HG03354 (cell line): ENCODE results near the gene RUSF1.
"Not testable (repeated sequence)": the region's sequence is repeated elsewhere in the genome, so short reads cannot be mapped to it uniquely, and the experiment has no call there.

Experiments
- ATAC-seq: cut with Tn5 transposase; IDR thresholded peaks from one replicate; pipeline ENCODE4 v1.9.1; 2021; ENCODE audit warnings: mild to moderate bottlenecking; ENCODE audit not compliant: unreplicated experiment, poor library complexity, severe bottlenecking

Gene RUSF1

GRCh38 chr16:31488468-31489297 lies 19.5 kb downstream of the RUSF1 start:
- no peak for ATAC-seq

GRCh38 chr16:31487720-31488467 lies 20.3 kb downstream of the RUSF1 start:
- ATAC-seq: peak; percentile 95

- peak; percentile 13 for ATAC-seq
Observed at GRCh38 chr16:31487071-31487719, 21.0 kb downstream of the RUSF1 start.

GRCh38 chr16:31486045-31486444 lies 22.1 kb downstream of the RUSF1 start:
- no peak for ATAC-seq

- no peak for ATAC-seq
Observed at GRCh38 chr16:31485571-31485970, 22.6 kb downstream of the RUSF1 start.

GRCh38 chr16:31484491-31485171 lies 23.6 kb downstream of the RUSF1 start:
- no peak for ATAC-seq

- not testable (repeated sequence) for ATAC-seq
Observed at GRCh38 chr16:31484048-31484447, 24.1 kb downstream of the RUSF1 start.

- ATAC-seq: no peak
Observed at GRCh38 chr16:31483081-31483480, 25.1 kb downstream of the RUSF1 start, which contains the start of gene SLC5A2. SLC5A2 (plus strand) TSS chr16:31483123; CDS start chr16:31483137, 14 bp downstream.

GRCh38 chr16:31480851-31481536 lies 27.2 kb downstream of the RUSF1 start:
- no peak for ATAC-seq

GRCh38 chr16:31479751-31480150 lies 28.4 kb downstream of the RUSF1 start:
- no peak for ATAC-seq

GRCh38 chr16:31478956-31479355 lies 29.2 kb downstream of the RUSF1 start:
- no peak for ATAC-seq

- peak; percentile 25 for ATAC-seq
Observed at GRCh38 chr16:31477220-31478216, 30.7 kb downstream of the RUSF1 start.

GRCh38 chr16:31476303-31477219 lies 31.6 kb downstream of the RUSF1 start:
- ATAC-seq: peak; percentile 62

- ATAC-seq: no peak
Observed at GRCh38 chr16:31475946-31476302, 32.3 kb downstream of the RUSF1 start.

- ATAC-seq: no peak
Observed at GRCh38 chr16:31474773-31475738, 33.1 kb downstream of the RUSF1 start.

- no peak for ATAC-seq
Observed at GRCh38 chr16:31474173-31474714, 33.9 kb downstream of the RUSF1 start.
